IMR-90 (cell line): ENCODE measurements around the gene RALGPS1. TPM values are rescaled to one million over a fixed set of nuclear protein-coding genes. Genes with fewer than 3 reads are reported as not detected.
A peak's percentile ranks its signal among the peaks of the same experiment; 100 is the strongest.

Experiments used
- ATAC-seq: fragments of 200-7000 bp; cut with Tn5 transposase; 2 replicates; pipeline ENCODE4 v1.9.1; 2020; ENCODE audit warnings: low read depth, mild to moderate bottlenecking, moderate library complexity
- BruUV-seq: library from RNA; stranded (reverse); fragments of 400-500 nt; replicated peaks from 2 replicates; lab custom pipeline; 2021; lab: Mats Ljungman, UMichigan
- CTCF ChIA-PET: fragments of 300-600 bp; formaldehyde crosslinking; extraction: SDS; loops from one replicate; lab custom pipeline; 2021; ENCODE audit warnings: antibody characterized with exemption; lab: Yijun Ruan, JAX
- POLR2A ChIA-PET: fragments of 300-600 bp; sonication (Branson Sonifier 250); formaldehyde crosslinking; loops from one replicate; lab custom pipeline; 2022; ENCODE audit warnings: antibody characterized with exemption; ENCODE audit not compliant: unreplicated experiment; lab: Charles Lee
- DNase-seq: peaks from one replicate; pipeline ENCODE4 v3.0.0; 2013
- H2AFZ ChIP-seq: replicated peaks from 2 replicates; pipeline ENCODE3; 2013; ENCODE audit warnings: low read length, mild to moderate bottlenecking; ENCODE audit not compliant: poor library complexity
- H2AK5ac ChIP-seq: 2 replicates; pipeline ENCODE4 v1.6.1; 2013; ENCODE audit warnings: low read depth, low read length, inconsistent platforms
- H2AK9ac ChIP-seq: replicated peaks from 2 replicates; pipeline ENCODE3; 2013; ENCODE audit warnings: mild to moderate bottlenecking, low read depth, low read length, moderate library complexity; ENCODE audit not compliant: poor library complexity
- H2BK120ac ChIP-seq: 2 replicates; pipeline ENCODE4 v1.6.1; 2013; ENCODE audit warnings: low read depth, low read length, inconsistent platforms
- H2BK15ac ChIP-seq: 3 replicates; pipeline ENCODE4 v1.6.1; 2013; ENCODE audit warnings: low read depth, low read length, inconsistent platforms
- H2BK20ac ChIP-seq: 2 replicates; pipeline ENCODE4 v1.6.1; 2013; ENCODE audit warnings: low read depth, mild to moderate bottlenecking, inconsistent platforms, low read length, moderate library complexity
- H2BK5ac ChIP-seq: 2 replicates; pipeline ENCODE4 v1.6.1; 2013; ENCODE audit warnings: mild to moderate bottlenecking, low read depth, low read length, inconsistent platforms; ENCODE audit not compliant: poor library complexity, severe bottlenecking
- H3K14ac ChIP-seq: replicated peaks from 2 replicates; pipeline ENCODE4 v1.6.1; 2013; ENCODE audit warnings: low read depth, low read length, inconsistent platforms
- H3K18ac ChIP-seq: 2 replicates; pipeline ENCODE4 v1.6.1; 2013; ENCODE audit warnings: low read depth, low read length, control low read depth
- H3K23ac ChIP-seq: 2 replicates; pipeline ENCODE4 v1.6.1; 2013; ENCODE audit warnings: low read depth, low read length, inconsistent platforms
- H3K27ac ChIP-seq: 2 replicates; pipeline ENCODE4 v1.5.1; 2013; ENCODE audit warnings: mild to moderate bottlenecking, control low read depth, low read length; ENCODE audit not compliant: insufficient read depth
- H3K27me3 ChIP-seq: 2 replicates; pipeline ENCODE4 v1.6.1; 2013; ENCODE audit warnings: low read length; ENCODE audit not compliant: control insufficient read depth, insufficient read depth
- H3K36me3 ChIP-seq: 2 replicates; pipeline ENCODE4 v1.6.1; 2013; ENCODE audit warnings: low read length, mixed read lengths; ENCODE audit not compliant: control insufficient read depth, insufficient read depth
- H3K4ac ChIP-seq: 2 replicates; pipeline ENCODE4 v1.6.1; 2013; ENCODE audit warnings: low read depth, low read length, inconsistent platforms
- H3K4me1 ChIP-seq: 2 replicates; pipeline ENCODE4 v1.6.1; 2013; ENCODE audit warnings: low read length, mixed read lengths; ENCODE audit not compliant: control insufficient read depth, insufficient read depth
- H3K4me2 ChIP-seq: 2 replicates; pipeline ENCODE4 v1.6.1; 2013; ENCODE audit warnings: low read depth, mild to moderate bottlenecking, control low read depth, low read length, moderate library complexity
- H3K4me3 ChIP-seq: 2 replicates; pipeline ENCODE4 v1.5.1; 2013; ENCODE audit warnings: low read depth, mild to moderate bottlenecking, control low read depth, low read length, moderate library complexity; ENCODE audit not compliant: insufficient read depth
- H3K56ac ChIP-seq: 2 replicates; pipeline ENCODE4 v1.6.1; 2013; ENCODE audit warnings: low read length, inconsistent platforms; ENCODE audit not compliant: insufficient read depth; ENCODE audit errors: extremely low read depth
- H3K79me1 ChIP-seq, 2 experiments: 2 replicates each; pipeline ENCODE4 v1.6.1; 2013; ENCODE audit warnings: low read length in 2 of 2, inconsistent platforms in 1 of 2, low read depth in 1 of 2
- H3K9ac ChIP-seq: 2 replicates; pipeline ENCODE4 v1.6.1; 2013; ENCODE audit warnings: low read depth, low read length, control low read depth
- H3K9me1 ChIP-seq: 2 replicates; pipeline ENCODE4 v1.6.1; 2013; ENCODE audit warnings: low read length, inconsistent platforms; ENCODE audit not compliant: insufficient read depth
- H3K9me3 ChIP-seq: 2 replicates; pipeline ENCODE4 v1.6.1; 2013; ENCODE audit warnings: low read length; ENCODE audit not compliant: control insufficient read depth, insufficient read depth
- H4K20me1 ChIP-seq: 2 replicates; pipeline ENCODE4 v1.6.1; 2013; ENCODE audit warnings: low read length, inconsistent platforms; ENCODE audit not compliant: insufficient read depth
- H4K5ac ChIP-seq: 2 replicates; pipeline ENCODE4 v1.6.1; 2013; ENCODE audit warnings: mild to moderate bottlenecking, low read depth, low read length, control low read depth
- H4K8ac ChIP-seq, 2 experiments: 2 replicates each; pipeline ENCODE4 v1.6.1; 2013; ENCODE audit warnings: low read depth in 2 of 2, low read length in 2 of 2, control low read depth in 1 of 2, inconsistent platforms in 1 of 2
- H4K91ac ChIP-seq: 2 replicates; pipeline ENCODE4 v1.6.1; 2013; ENCODE audit warnings: low read depth, low read length, inconsistent platforms; ENCODE audit not compliant: insufficient read depth
- MAFK ChIP-seq: IDR thresholded peaks from 2 replicates; pipeline ENCODE4 v1.6.1; 2012; ENCODE audit warnings: low read depth, low read length, improper control_type of control experiment
- MXI1 ChIP-seq: IDR thresholded peaks from 2 replicates; pipeline ENCODE4 v1.6.1; 2012; ENCODE audit warnings: low read depth, mild to moderate bottlenecking, low read length, moderate library complexity, borderline replicate concordance
- WGBS, 2 experiments: methylation state at CpG; one replicate each; pipeline versions ENCODE4 v1.1.5 to v1.1.7; 2013; ENCODE audit warnings: missing lambda C conversion rate in 2 of 2; ENCODE audit not compliant: insufficient read length in 1 of 2; ENCODE audit errors: extremely low coverage in 2 of 2; 5-methylcytosine and 5-hydroxymethylcytosine counted together
- dilution Hi-C: fragments of 300-500 bp; cut with HindIII; formaldehyde crosslinking; loops from one replicate; pipeline ENCODE4 v1.14.3; 2018; ENCODE audit warnings: low sequenced_read_pairs; ENCODE audit not compliant: unreplicated experiment
- in situ Hi-C: fragments of 300-500 bp; cut with MboI; formaldehyde crosslinking; loops from 3 replicates; pipeline ENCODE4 v1.14.3; 2019; ENCODE audit warnings: low sequenced_read_pairs, inconsistent platforms, mixed read lengths
- intact Hi-C: fragments of 100-400 bp; cut with micrococcal nuclease; formaldehyde crosslinking; loops from 2 replicates; pipeline ENCODE4 v1.10.0; 2022
- polyA plus RNA-seq, 3 experiments: library from polyadenylated mRNA; depleted of rRNA; stranded (reverse); fragments of >200 nt; gene quantifications; 2 replicates each; pipeline ENCODE4 v1.2.3, GENCODE V29; 2012; ENCODE audit warnings: low replicate concordance in 1 of 3
- total RNA-seq: library from RNA; depleted of rRNA; stranded (reverse); fragments of >200 nt; gene quantifications from 2 replicates; pipeline ENCODE4 v1.2.3, GENCODE V29; 2012

RALGPS1 gene
- total and polyA plus RNA-seq, 2 of the 4 experiments (the other 2 are of a cell fraction): 0.90 to 2.8 TPM

GRCh38 chr9:127256324-127256723 lies 341.7 kb downstream of the RALGPS1 start:
- CTCF ChIA-PET: no interaction called here
- H3K4me2 ChIP-seq: no peak overlapping the region

More at GRCh38 chr9:127256324-127256723, 341.7 kb downstream of the RALGPS1 start:
- Histone ChIP-seq H3K4me1 (no peaks in the 10 kb centered on the region), H2AFZ (no peak overlapping the region), H2BK15ac (no peak overlapping the region), H4K91ac (no peak overlapping the region), H4K8ac (no peak overlapping the region), H2AK9ac (no peak overlapping the region), H3K9me3 (no peaks in the 10 kb centered on the region), H3K56ac (no peak overlapping the region), H3K23ac (no peak overlapping the region), H2BK120ac (no peak overlapping the region), H3K36me3 (no peaks in the 10 kb centered on the region), H3K4me3 (no peak overlapping the region), H3K27me3 (no peaks in the 10 kb centered on the region), H3K9me1 (no peaks in the 10 kb centered on the region), H3K14ac (no peak overlapping the region), H4K5ac (no peak overlapping the region), H3K79me1 (no peaks in the 10 kb centered on the region), H2BK20ac (no peak overlapping the region), H3K4ac (no peak overlapping the region), H2BK5ac (no peak overlapping the region), H2AK5ac (no peak overlapping the region), H3K18ac (no peak overlapping the region), H4K20me1 (no peaks in the 10 kb centered on the region), H3K27ac (no peak overlapping the region), H3K9ac (no peak overlapping the region)
- intact Hi-C loops: no loop called here
- in situ Hi-C loops: no loop called here
- no peak for ATAC-seq
- WGBS, 2 experiments: no CpG with 5 or more reads among the region's 5 CpGs
- BruUV-seq: no TSS peak
- POLR2A ChIA-PET: no interaction called here
- no peak for TF ChIP-seq MXI1
- 0 out of 2 replicates have a peak, but pooled peaks have one; percentile 14 for TF ChIP-seq MAFK
- DNase-seq: no peak
- dilution Hi-C loops: no loop called here
